ENCODE results near the gene AUH.

Gene AUH

DNA sequence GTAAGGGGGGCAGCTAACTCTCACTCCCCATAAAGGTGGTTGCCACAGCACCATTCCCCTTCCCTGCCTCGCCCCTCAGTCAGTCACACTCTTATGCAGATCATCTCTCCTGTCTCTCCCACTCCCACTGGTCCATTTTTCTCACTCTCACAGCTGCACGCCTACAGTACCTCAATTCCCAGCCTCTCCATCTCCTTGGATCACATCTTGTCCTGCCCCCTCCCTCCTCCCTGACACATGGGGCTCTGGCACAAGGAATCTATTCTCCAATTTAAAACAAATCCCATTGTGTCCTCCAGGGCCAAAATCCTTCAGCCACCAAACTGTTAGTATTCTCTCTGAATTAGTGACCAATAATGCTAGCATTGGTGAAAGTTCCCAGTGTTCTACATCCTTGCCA lies 114.4 kb downstream of the AUH start:
- H3K36me3 ChIP-seq (replicated peaks; ENCODE audit: low read depth, low read length), result no peaks in the 10 kb centered on the region
- TF ChIP-seq, protein P1, sequence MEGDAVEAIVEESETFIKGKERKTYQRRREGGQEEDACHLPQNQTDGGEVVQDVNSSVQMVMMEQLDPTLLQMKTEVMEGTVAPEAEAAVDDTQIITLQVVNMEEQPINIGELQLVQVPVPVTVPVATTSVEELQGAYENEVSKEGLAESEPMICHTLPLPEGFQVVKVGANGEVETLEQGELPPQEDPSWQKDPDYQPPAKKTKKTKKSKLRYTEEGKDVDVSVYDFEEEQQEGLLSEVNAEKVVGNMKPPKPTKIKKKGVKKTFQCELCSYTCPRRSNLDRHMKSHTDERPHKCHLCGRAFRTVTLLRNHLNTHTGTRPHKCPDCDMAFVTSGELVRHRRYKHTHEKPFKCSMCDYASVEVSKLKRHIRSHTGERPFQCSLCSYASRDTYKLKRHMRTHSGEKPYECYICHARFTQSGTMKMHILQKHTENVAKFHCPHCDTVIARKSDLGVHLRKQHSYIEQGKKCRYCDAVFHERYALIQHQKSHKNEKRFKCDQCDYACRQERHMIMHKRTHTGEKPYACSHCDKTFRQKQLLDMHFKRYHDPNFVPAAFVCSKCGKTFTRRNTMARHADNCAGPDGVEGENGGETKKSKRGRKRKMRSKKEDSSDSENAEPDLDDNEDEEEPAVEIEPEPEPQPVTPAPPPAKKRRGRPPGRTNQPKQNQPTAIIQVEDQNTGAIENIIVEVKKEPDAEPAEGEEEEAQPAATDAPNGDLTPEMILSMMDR (IDR thresholded peaks at IDR 0.05; ENCODE audit: low read depth, low read length), result no peak
- no peak for TF ChIP-seq EZH2phosphoT487 (IDR thresholded peaks at IDR 0.05; ENCODE audit: low read depth)
- peaks cover 5% of the 10 kb centered on the region; the same call in 1 of the 2 replicates for H3K4me1 ChIP-seq (ENCODE audit: low read length)

GRCh38 chr9:91246846-91247245 lies 114.9 kb downstream of the AUH start:
- no peaks in the 10 kb centered on the region for H3K27me3 ChIP-seq (ENCODE audit: low read depth, low read length)
- H2AFZ ChIP-seq (ENCODE audit: low read depth, low read length), result no peak overlapping the region
- TF ChIP-seq EZH2phosphoT487 (IDR thresholded peaks at IDR 0.05; ENCODE audit: low read depth), result no peak
- TF ChIP-seq, protein P1 (IDR thresholded peaks at IDR 0.05; ENCODE audit: low read depth, low read length), result no peak
- H3K27ac ChIP-seq (ENCODE audit: low read length), result no peak overlapping the region
- H3K9me3 ChIP-seq (ENCODE audit: insufficient read depth, low read length), result no peaks in the 10 kb centered on the region
- H3K79me2 ChIP-seq (ENCODE audit: low read length), result no peaks in the 10 kb centered on the region
- no peak overlapping the region for H3K9ac ChIP-seq (ENCODE audit: low read length)
- H3K4me1 ChIP-seq (ENCODE audit: low read length), result peaks cover 5% of the 10 kb centered on the region; the same call in 1 of the 2 replicates
- no peak overlapping the region for H3K4me2 ChIP-seq (ENCODE audit: low read length)
- H3K36me3 ChIP-seq (replicated peaks; ENCODE audit: low read depth, low read length), result no peaks in the 10 kb centered on the region
- no peaks in the 10 kb centered on the region for H4K20me1 ChIP-seq (ENCODE audit: insufficient read depth, low read length)
- no peak overlapping the region for H3K4me3 ChIP-seq (ENCODE audit: low read length)

More for the DNA sequence above, 114.4 kb downstream of the AUH start:
- H4K20me1 ChIP-seq (ENCODE audit: insufficient read depth, low read length), result no peaks in the 10 kb centered on the region
- no peak overlapping the region for H2AFZ ChIP-seq (ENCODE audit: low read depth, low read length)
- no peaks in the 10 kb centered on the region for H3K79me2 ChIP-seq (ENCODE audit: low read length)
- no peaks in the 10 kb centered on the region for H3K27me3 ChIP-seq (ENCODE audit: low read depth, low read length)
- no peak overlapping the region for H3K4me2 ChIP-seq (ENCODE audit: low read length)
- H3K9ac ChIP-seq (ENCODE audit: low read length), result no peak overlapping the region
- no peak overlapping the region for H3K27ac ChIP-seq (ENCODE audit: low read length)
- H3K9me3 ChIP-seq (ENCODE audit: insufficient read depth, low read length), result no peaks in the 10 kb centered on the region
- H3K4me3 ChIP-seq (ENCODE audit: low read length), result no peak overlapping the region

GRCh38 chr9:91245431-91246313 lies 116.0 kb downstream of the AUH start:
- TF ChIP-seq, protein P1 (IDR thresholded peaks at IDR 0.05; ENCODE audit: low read depth, low read length), result no peak
- TF ChIP-seq EZH2phosphoT487 (IDR thresholded peaks at IDR 0.05; ENCODE audit: low read depth), result no peak
- no peaks in the 10 kb centered on the region for H3K9me3 ChIP-seq (ENCODE audit: insufficient read depth, low read length)
- H3K36me3 ChIP-seq (replicated peaks; ENCODE audit: low read depth, low read length), result no peaks in the 10 kb centered on the region
- H3K4me1 ChIP-seq (ENCODE audit: low read length), result peaks cover 5% of the 10 kb centered on the region; the same call in 1 of the 2 replicates
- H3K4me2 ChIP-seq (ENCODE audit: low read length), result no peak overlapping the region
- H3K4me3 ChIP-seq (ENCODE audit: low read length), result no peak overlapping the region
- H3K9ac ChIP-seq (ENCODE audit: low read length), result no peak overlapping the region
- no peaks in the 10 kb centered on the region for H3K27me3 ChIP-seq (ENCODE audit: low read depth, low read length)
- H4K20me1 ChIP-seq (ENCODE audit: insufficient read depth, low read length), result no peaks in the 10 kb centered on the region
- H3K27ac ChIP-seq (ENCODE audit: low read length), result no peak overlapping the region
- H3K79me2 ChIP-seq (ENCODE audit: low read length), result no peaks in the 10 kb centered on the region
- H2AFZ ChIP-seq (ENCODE audit: low read depth, low read length), result no peak overlapping the region

DNA sequence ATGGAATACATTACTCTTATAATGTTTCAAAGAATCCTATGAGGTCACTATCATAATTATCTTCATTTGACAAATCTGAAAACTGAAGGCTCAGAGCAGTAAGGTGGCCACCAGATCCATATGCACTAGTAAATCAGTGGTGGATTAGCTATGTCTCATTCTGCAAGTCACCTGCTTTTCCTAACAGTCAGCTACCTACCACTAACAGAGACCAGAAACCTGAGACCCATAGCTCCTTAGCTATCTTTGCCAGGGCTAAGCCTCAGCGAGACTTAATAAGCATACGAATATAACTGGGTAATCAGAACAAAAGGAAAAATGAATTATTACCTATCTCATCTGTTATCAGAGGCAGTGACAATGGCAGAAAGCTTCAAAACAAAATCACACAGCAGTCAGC lies 118.7 kb downstream of the AUH start:
- no peak overlapping the region for H3K9ac ChIP-seq (ENCODE audit: low read length)
- H3K4me3 ChIP-seq (ENCODE audit: low read length), result no peak overlapping the region

More for the DNA sequence above, 118.7 kb downstream of the AUH start:
- Histone ChIP-seq H3K4me1 (ENCODE audit: low read length) (peaks cover 5% of the 10 kb centered on the region; the same call in 1 of the 2 replicates), H4K20me1 (ENCODE audit: insufficient read depth, low read length) (no peaks in the 10 kb centered on the region), H3K79me2 (ENCODE audit: low read length) (no peaks in the 10 kb centered on the region), H3K4me2 (ENCODE audit: low read length) (no peak overlapping the region), H2AFZ (ENCODE audit: low read depth, low read length) (no peak overlapping the region), H3K36me3 (replicated peaks; ENCODE audit: low read depth, low read length) (no peaks in the 10 kb centered on the region), H3K9me3 (ENCODE audit: insufficient read depth, low read length) (no peaks in the 10 kb centered on the region), H3K27me3 (ENCODE audit: low read depth, low read length) (no peaks in the 10 kb centered on the region; the same call in 1 of the 2 replicates), H3K27ac (ENCODE audit: low read length) (no peak overlapping the region)
- TF ChIP-seq, protein P1 (IDR thresholded peaks at IDR 0.05; ENCODE audit: low read depth, low read length), result no peak
- TF ChIP-seq EZH2phosphoT487 (IDR thresholded peaks at IDR 0.05; ENCODE audit: low read depth), result no peak
